ENCODE data around the gene PTDSS2. TPM values are rescaled to one million over a fixed set of nuclear protein-coding genes. Genes with fewer than 3 reads are reported as not detected.

The PTDSS2 gene
- total and polyA plus RNA-seq, 9 of the 15 experiments (the other 6 are each of a cell fraction or from before 2014, with no cell fraction given) = 0.45 to 53.9 (median 17.2) TPM

DNA sequence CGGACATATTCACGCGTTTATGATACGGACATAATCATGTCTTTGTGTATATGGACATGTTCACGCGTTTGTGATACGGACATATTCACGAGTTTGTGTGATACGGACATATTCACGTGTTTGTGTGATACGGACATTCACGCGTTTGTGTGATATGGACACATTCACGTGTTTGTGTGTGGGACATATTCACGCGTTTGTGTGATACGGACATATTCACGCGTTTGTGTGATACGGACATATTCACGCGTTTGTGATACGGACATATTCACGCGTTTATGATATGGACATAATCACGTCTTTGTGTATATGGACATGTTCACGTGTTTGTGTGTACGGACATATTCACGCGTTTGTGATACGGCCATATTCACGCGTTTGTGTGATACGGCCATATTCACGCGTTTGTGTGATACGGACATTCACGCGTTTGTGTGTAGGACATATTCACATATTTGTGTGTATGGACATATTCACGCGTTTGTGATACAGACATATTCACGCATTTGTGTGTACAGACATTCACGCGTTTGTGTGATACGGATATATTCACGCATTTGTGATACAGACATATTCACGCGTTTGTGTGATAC lies 24.9 kb downstream of the PTDSS2 start:
- peaks cover 48% of the 10 kb centered on the region for H3K79me2 ChIP-seq (ENCODE audit: control insufficient read depth, insufficient read depth, low read length)
- DNase-seq (ENCODE audit: extremely low read depth in 1 of 4, low spot score in 3 of 4) (no peak), ATAC-seq (no peak), FAIRE-seq (peak; percentile 63)
- BruUV-seq (replicated peaks) = no TSS peak
- H3K4me2 ChIP-seq (ENCODE audit: insufficient read depth, low read length) = no peak overlapping the region
- CTCF ChIA-PET (ENCODE audit: low intra/inter-chr PET ratio) = no interaction called here
- no peaks in the 10 kb centered on the region for H3K9me1 ChIP-seq (ENCODE audit: control insufficient read depth, insufficient read depth, low read length)
- intact Hi-C loops (cut with micrococcal nuclease) = no loop called here
- H3K27me3 ChIP-seq (ENCODE audit: control insufficient read depth in 2 of 2, insufficient read depth in 2 of 2, low read length in 2 of 2) = no peaks in the 10 kb centered on the region
- no peak overlapping the region for H3K27ac ChIP-seq (ENCODE audit: extremely low read depth, low read depth, low read length)
- H4K20me1 ChIP-seq (replicated peaks; ENCODE audit: control insufficient read depth, insufficient read depth, low read length) = no peaks in the 10 kb centered on the region
- H2AFZ ChIP-seq (ENCODE audit: low read depth, low read length) = no peak overlapping the region
- H3K9ac ChIP-seq (ENCODE audit: insufficient read depth in 1 of 2, low read depth in 2 of 2, low read length in 2 of 2) = no peak overlapping the region
- WGBS (ENCODE audit: insufficient coverage, low coverage, missing lambda C conversion rate) = 97% methylated on average over 48 of the region's 48 CpGs
- H3K36me3 ChIP-seq (ENCODE audit: control insufficient read depth, insufficient read depth, low read length) = peaks cover 29% of the 10 kb centered on the region
- H3K9me3 ChIP-seq (replicated peaks; ENCODE audit: control insufficient read depth, insufficient read depth, low read depth, low read length) = no peaks in the 10 kb centered on the region
- no peak overlapping the region for H3K4me3 ChIP-seq
- POLR2A ChIA-PET = no interaction called here
- peaks cover 0 to 44% of the 10 kb centered on the region in 2 experiments; a peak in 2 of 5 replicates for H3K4me1 ChIP-seq (replicated peaks in 1 of 2; ENCODE audit: control insufficient read depth in 2 of 2, insufficient read depth in 2 of 2, low read length in 2 of 2)
- in situ Hi-C loops (cut with MboI) = no loop called here
- TF ChIP-seq ETS2 (tag; IDR thresholded peaks at IDR 0.05; ENCODE audit: borderline replicate concordance, poor library complexity, severe bottlenecking) (no peak), SRSF9 (IDR thresholded peaks at IDR 0.05; ENCODE audit: borderline replicate concordance, low read depth, low read length) (no peak), ZNF449 (CRISPR knock-in tag; IDR thresholded peaks at IDR 0.05) (peak; percentile 82), HOXB6 (CRISPR knock-in tag; IDR thresholded peaks at IDR 0.05; ENCODE audit: borderline replicate concordance) (peak; percentile 94; the same call in 1 of the 2 replicates), ZNF146 (CRISPR knock-in tag; IDR thresholded peaks at IDR 0.05; ENCODE audit: unreplicated experiment) (no peak), E2F1 (CRISPR knock-in tag; IDR thresholded peaks at IDR 0.05) (no peak), E2F4 (CRISPR knock-in tag; IDR thresholded peaks at IDR 0.05; ENCODE audit: low read depth) (no peak), ZFPM2 (CRISPR knock-in tag; IDR thresholded peaks at IDR 0.05) (0 out of 2 replicates have a peak, but pooled peaks have one; percentile 40), ZNF277 (CRISPR knock-in tag; IDR thresholded peaks at IDR 0.05; ENCODE audit: borderline replicate concordance) (peak; percentile 99), SMARCA5 (IDR thresholded peaks at IDR 0.05) (no peak), E2F3 (CRISPR knock-in tag; IDR thresholded peaks at IDR 0.05) (peak; percentile 53; the same call in 1 of the 2 replicates), SP1 (CRISPR knock-in tag; IDR thresholded peaks at IDR 0.05) (no peak), HDAC8 (tag; IDR thresholded peaks at IDR 0.05) (peak; percentile 81), OTX1 (CRISPR knock-in tag; IDR thresholded peaks at IDR 0.05) (0 out of 2 replicates have a peak, but pooled peaks have one; percentile 81), TAF9B (IDR thresholded peaks at IDR 0.05; ENCODE audit: partially characterized antibody) (no peak), ZNF263 (CRISPR knock-in tag; IDR thresholded peaks at IDR 0.05; ENCODE audit: borderline replicate concordance) (no peak)
